ENCODE measurements around the gene SNCB. TPM values are rescaled to one million over a fixed set of nuclear protein-coding genes. Genes with fewer than 3 reads are reported as not detected.

Gene SNCB
- total and polyA plus RNA-seq, 2 of the 13 experiments (the other 11 are each of a cell fraction or from before 2014, with no cell fraction given), result not detected

- no peak for TF ChIP-seq ZNF280D (CRISPR knock-in tag; IDR thresholded peaks at IDR 0.05)
- no peak for TF ChIP-seq PAXIP1 (CRISPR knock-in tag; conservative IDR thresholded peaks at IDR 0.05)
- TF ChIP-seq ZNF563 (CRISPR knock-in tag; IDR thresholded peaks at IDR 0.05), result peak; percentile 2; the same call in 1 of the 2 replicates
- no peak for TF ChIP-seq AHR (CRISPR knock-in tag; IDR thresholded peaks at IDR 0.05)
- TF ChIP-seq ATF7-NPFF (CRISPR knock-in tag; IDR thresholded peaks at IDR 0.05; ENCODE audit: low read depth), result no peak; the same call in 1 of the 2 replicates
- no peak for TF ChIP-seq KAT8 (CRISPR knock-in tag; IDR thresholded peaks at IDR 0.05)
- TF ChIP-seq MXD3 (CRISPR knock-in tag; IDR thresholded peaks at IDR 0.05), result no peak
- no peak for TF ChIP-seq HOXA3 (CRISPR knock-in tag; IDR thresholded peaks at IDR 0.05)
- TF ChIP-seq MIER3 (CRISPR knock-in tag; IDR thresholded peaks at IDR 0.05; ENCODE audit: borderline replicate concordance), result no peak
- peak; percentile 51 for TF ChIP-seq PATZ1 (CRISPR knock-in tag; IDR thresholded peaks at IDR 0.05)
- no peak for TF ChIP-seq SATB2 (CRISPR knock-in tag; IDR thresholded peaks at IDR 0.05)
- no peak for TF ChIP-seq ZNF550 (CRISPR knock-in tag; IDR thresholded peaks at IDR 0.05; ENCODE audit: borderline replicate concordance)
- no peak for TF ChIP-seq SRSF4 (IDR thresholded peaks at IDR 0.05; ENCODE audit: low read depth, low read length, poor library complexity, severe bottlenecking)
Measured at GRCh38 chr5:176608937-176609723, 21.2 kb downstream of the SNCB start (continued).
